Naive thymus-derived CD8-positive, alpha-beta T cell (primary cell): Measurements from ENCODE around the gene TMEM31. TPM values are rescaled to one million over a fixed set of nuclear protein-coding genes. Genes with fewer than 3 reads are reported as not detected.

Source experiments
- ATAC-seq, 2 donors: fragments of 150-1000 bp; cut with Tn5 transposase in 1 of 2; sonication (Bioruptor Pico), chemical (Tn5 transposase) in 1 of 2; 1 replicate in 1 of 2; 2 replicates in 1 of 2; pipeline ENCODE4 v1.10.0; 2021; ENCODE audit warnings: mild to moderate bottlenecking in 2 of 2, moderate library complexity in 2 of 2
- POLR2A ChIA-PET: fragments of 350-600 bp; sonication (Branson Sonifier 250); formaldehyde crosslinking; loops from one replicate; lab custom pipeline; 2021; ENCODE audit warnings: antibody characterized with exemption; lab: Charles Lee
- DNase-seq, 10 donors: peaks; one replicate each; pipeline versions ENCODE4 v3.0.0 to v3.0.0-alpha.2; 2020 to 2022
- H3K27ac Mint-ChIP-seq, 10 donors: one replicate each; pipeline ENCODE4 v1.8.0; 2020 to 2022; ENCODE audit warnings: mild to moderate bottlenecking in 10 of 10, mixed read lengths in 10 of 10, moderate library complexity in 4 of 10, inconsistent platforms in 1 of 10
- H3K27me3 Mint-ChIP-seq, 5 donors: one replicate each; pipeline ENCODE4 v1.8.0; 2021 to 2022; ENCODE audit warnings: mixed read lengths in 5 of 5
- H3K36me3 Mint-ChIP-seq, 3 donors: one replicate each; pipeline ENCODE4 v1.8.0; 2020 to 2022; ENCODE audit warnings: mixed read lengths in 3 of 3, mild to moderate bottlenecking in 2 of 3, inconsistent platforms in 1 of 3
- H3K4me1 Mint-ChIP-seq, 4 donors: one replicate each; pipeline ENCODE4 v1.8.0; 2021 to 2022; ENCODE audit warnings: mixed read lengths in 4 of 4
- H3K4me3 Mint-ChIP-seq, 10 donors: one replicate each; pipeline ENCODE4 v1.8.0; 2020 to 2022; ENCODE audit warnings: mild to moderate bottlenecking in 10 of 10, mixed read lengths in 10 of 10, moderate library complexity in 6 of 10, inconsistent platforms in 1 of 10
- H3K9me3 Mint-ChIP-seq, 9 donors: one replicate each; pipeline ENCODE4 v1.8.0; 2020 to 2022; ENCODE audit warnings: mixed read lengths in 9 of 9, mild to moderate bottlenecking in 3 of 9, inconsistent platforms in 1 of 9, moderate library complexity in 1 of 9
- polyA plus RNA-seq, 3 donors: library from polyadenylated mRNA; unstranded; fragments of 300-500 nt; fragmentation: Illumina TruSeq; gene quantifications; one replicate each; pipeline ENCODE4 v1.2.3, GENCODE V29; 2021
- total RNA-seq, 8 experiments: library from RNA in 2 of 8; stranded (reverse) in 2 of 8; gene quantifications; one replicate each; pipeline ENCODE4 v1.2.3 and lab custom pipeline; 2021 to 2026

TMEM31 gene
- total and polyA plus RNA-seq, 5 experiments from 2014 or later: not detected

DNA sequence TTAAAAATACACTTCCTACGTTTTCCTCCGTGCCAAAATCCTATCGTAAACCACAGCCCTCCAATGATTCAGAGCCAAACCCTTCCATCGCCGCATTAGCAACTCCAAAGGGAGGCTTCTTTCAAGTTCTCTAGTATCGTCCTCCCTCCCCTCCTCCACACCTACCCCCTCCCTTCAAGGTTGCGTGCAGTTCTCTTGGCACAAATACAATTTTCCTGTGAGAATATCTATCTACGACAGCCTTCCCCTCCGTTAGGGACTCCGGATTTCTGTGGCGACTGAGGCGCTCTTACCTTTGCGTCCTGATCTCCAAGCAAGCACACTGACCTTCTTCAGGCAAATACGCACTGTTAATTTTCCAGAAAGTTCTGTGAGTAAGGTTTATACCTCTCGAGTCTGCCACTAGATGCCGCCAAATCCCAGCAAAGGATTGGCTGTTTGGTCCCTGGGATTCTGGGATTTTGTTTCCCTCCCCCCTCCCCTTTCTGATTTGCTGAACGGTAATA is 23.0 kb upstream of the TMEM31 start:
- ATAC-seq (no peak), DNase-seq (peak in 9 of 10 donors; percentile 9 to 67 (median 37))
- peaks cover 10 to 13% (median 11%) of the 10 kb centered on the region in 4 donors for H3K4me1 Mint-ChIP-seq
- H3K36me3 Mint-ChIP-seq: peaks cover 0 to 27% (median 0%) of the 10 kb centered on the region in 3 donors
- POLR2A ChIA-PET: interaction anchor here (0.5 to 1.3 kb wide), 7 partner anchors 66 to 1756 kb away, joined by 3 to 11 read pairs (median 5); partner anchors contain the start of genes TCEAL3 and ZMAT1
- H3K4me3 Mint-ChIP-seq: no peak overlapping the region
- H3K9me3 Mint-ChIP-seq: no peaks in the 10 kb centered on the region
- H3K27ac Mint-ChIP-seq: no peak overlapping the region
- no peaks in the 10 kb centered on the region for H3K27me3 Mint-ChIP-seq

DNA sequence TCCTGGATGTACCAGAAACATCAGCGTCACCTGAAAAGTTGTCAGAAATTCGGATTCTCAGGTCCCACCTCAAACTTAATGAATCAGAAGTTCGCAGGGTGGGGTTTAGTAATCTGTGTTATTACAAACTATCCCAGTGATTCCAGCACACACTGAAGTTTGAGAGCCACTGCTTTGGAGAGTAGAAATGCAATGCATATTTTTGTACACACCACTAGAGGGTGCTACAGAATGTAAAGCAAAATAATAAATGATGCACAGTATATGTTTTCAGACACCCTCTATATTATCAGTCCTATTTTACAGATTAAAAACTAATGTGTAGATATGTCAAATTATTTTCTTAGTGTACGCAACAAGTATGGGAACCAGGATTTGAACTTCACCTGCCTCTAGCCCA is 21.8 kb upstream of the TMEM31 start:
- no peaks in the 10 kb centered on the region for H3K9me3 Mint-ChIP-seq
- peak overlapping the region in 1 of 10 donors; percentile 37 for H3K27ac Mint-ChIP-seq
- DNase-seq: peak in 3 of 10 donors; percentile 33 to 45 (median 37)
- peaks cover 6 to 11% (median 7%) of the 10 kb centered on the region in 4 donors for H3K4me1 Mint-ChIP-seq
- H3K27me3 Mint-ChIP-seq: no peaks in the 10 kb centered on the region
- H3K36me3 Mint-ChIP-seq: peaks cover 0 to 22% (median 0%) of the 10 kb centered on the region in 3 donors
- peak overlapping the region in 2 of 10 donors; percentile 0 to 48 for H3K4me3 Mint-ChIP-seq
- POLR2A ChIA-PET: interaction anchor here (0.7 kb wide), 2 partner anchors 466 to 1138 kb away, joined by 3 to 6 read pairs; no protein-coding TSS in a partner anchor
- ATAC-seq: no peak

DNA sequence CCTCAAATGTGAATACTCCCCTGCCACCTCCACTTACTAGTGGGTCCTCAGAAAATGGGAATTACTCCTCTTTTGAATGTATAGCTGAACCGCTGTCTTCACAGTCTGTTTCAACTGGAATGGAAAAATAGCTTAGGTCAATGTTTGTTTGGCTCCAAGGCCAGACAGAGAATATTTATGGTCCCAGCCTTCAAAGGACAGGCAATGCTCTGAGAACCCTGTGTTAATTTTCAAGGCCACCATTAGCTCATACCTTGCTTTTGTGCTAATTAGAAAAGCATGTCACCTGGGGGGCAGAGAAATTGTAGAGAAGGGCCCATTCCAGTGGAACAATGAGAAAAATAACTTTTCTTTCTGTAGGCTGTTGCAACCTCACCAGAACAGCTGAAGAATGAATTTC is 19.6 kb upstream of the TMEM31 start:
- no peak for DNase-seq
- H3K27ac Mint-ChIP-seq: no peak overlapping the region
- peaks cover 0 to 2% (median 0%) of the 10 kb centered on the region in 5 donors for H3K27me3 Mint-ChIP-seq
- POLR2A ChIA-PET: no interaction called here
- no peaks in the 10 kb centered on the region for H3K9me3 Mint-ChIP-seq
- H3K4me3 Mint-ChIP-seq: no peak overlapping the region
- peaks cover 0 to 13% (median 0%) of the 10 kb centered on the region in 3 donors for H3K36me3 Mint-ChIP-seq
- ATAC-seq: no peak
- H3K4me1 Mint-ChIP-seq: peaks cover 6 to 17% (median 12%) of the 10 kb centered on the region in 4 donors

DNA sequence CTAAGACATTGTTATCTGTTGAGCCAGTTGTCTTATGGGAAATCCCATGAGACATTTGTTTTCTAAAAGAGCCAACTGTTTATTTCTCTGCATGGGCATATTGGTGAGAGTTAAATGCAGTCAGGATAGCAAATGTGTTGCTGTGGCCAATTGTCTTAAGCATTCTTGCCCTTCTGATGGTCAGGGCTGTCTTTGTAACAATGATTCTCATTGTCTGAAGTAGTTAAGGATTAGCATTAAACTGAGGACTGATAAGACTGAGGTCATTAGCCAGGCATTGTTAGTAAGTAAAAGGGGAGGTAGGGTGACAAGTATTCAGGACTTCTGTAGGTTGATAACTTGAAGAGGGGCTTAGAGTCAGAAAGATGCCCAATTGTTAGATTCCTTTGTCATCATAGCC is 13.0 kb upstream of the TMEM31 start:
- Mint-ChIP-seq H3K9me3 (no peaks in the 10 kb centered on the region), H3K36me3 (peaks cover 0 to 7% (median 6%) of the 10 kb centered on the region in 3 donors), H3K27ac (no peak overlapping the region), H3K4me1 (peaks cover 6 to 11% (median 9%) of the 10 kb centered on the region in 4 donors), H3K27me3 (peaks cover 0 to 18% (median 4%) of the 10 kb centered on the region in 5 donors), H3K4me3 (no peak overlapping the region)
- DNase-seq (no peak), ATAC-seq (no peak)
- POLR2A ChIA-PET: no interaction called here

DNA sequence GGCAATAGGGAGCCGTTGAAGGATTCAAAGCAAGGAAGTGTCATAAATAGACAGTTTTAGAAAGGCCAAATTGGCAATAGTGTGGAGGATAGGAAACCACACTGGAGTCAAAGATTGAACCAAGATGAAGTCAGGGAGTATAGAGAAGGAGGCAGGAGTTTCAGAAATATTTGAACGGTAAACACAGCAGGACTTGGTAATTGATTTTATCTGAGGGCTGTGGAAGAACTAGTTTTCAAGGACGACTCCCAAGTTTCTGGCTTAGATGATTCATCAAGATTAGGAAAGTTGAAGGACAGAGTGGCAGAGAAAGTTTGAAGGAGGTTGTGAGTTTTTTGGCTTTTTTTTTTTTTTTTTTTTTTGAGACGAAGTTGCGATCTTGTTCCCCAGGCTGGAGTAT is 11.5 kb upstream of the TMEM31 start:
- H3K4me3 Mint-ChIP-seq: no peak overlapping the region
- POLR2A ChIA-PET: no interaction called here
- peaks cover 0 to 7% (median 6%) of the 10 kb centered on the region in 3 donors for H3K36me3 Mint-ChIP-seq
- no peaks in the 10 kb centered on the region for H3K9me3 Mint-ChIP-seq
- DNase-seq: no peak
- no peak for ATAC-seq
- H3K27me3 Mint-ChIP-seq: peaks cover 0 to 18% (median 4%) of the 10 kb centered on the region in 5 donors
- no peak overlapping the region for H3K27ac Mint-ChIP-seq
- peaks cover 6 to 11% (median 9%) of the 10 kb centered on the region in 4 donors for H3K4me1 Mint-ChIP-seq

DNA sequence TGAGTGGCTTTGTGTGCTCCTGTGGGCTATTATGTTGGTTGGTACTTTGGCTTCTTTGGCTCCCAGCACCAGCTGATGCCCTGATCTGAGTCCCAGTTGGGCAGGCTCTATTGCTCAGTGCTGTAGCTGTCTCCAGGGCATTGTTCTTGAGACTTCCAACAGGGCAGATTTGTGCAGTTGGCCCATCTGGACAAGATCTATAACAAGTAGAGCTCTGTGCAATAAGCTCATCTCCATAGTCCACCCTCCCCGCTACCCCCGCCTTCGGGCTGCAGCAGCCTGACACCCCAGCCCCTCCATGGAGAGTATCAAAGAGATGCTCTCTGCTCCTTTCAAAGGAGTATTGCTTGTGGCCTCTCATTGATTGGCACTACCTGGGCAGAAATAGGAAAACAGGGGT is 5.8 kb upstream of the TMEM31 start:
- POLR2A ChIA-PET: no interaction called here
- Mint-ChIP-seq H3K27me3 (peaks cover 0 to 6% (median under 1%) of the 10 kb centered on the region in 5 donors), H3K4me1 (no peaks in the 10 kb centered on the region), H3K27ac (no peak overlapping the region), H3K9me3 (no peaks in the 10 kb centered on the region), H3K36me3 (peaks cover 0 to 1% (median 1%) of the 10 kb centered on the region in 3 donors), H3K4me3 (no peak overlapping the region)
- DNase-seq: no peak
- ATAC-seq: no peak

DNA sequence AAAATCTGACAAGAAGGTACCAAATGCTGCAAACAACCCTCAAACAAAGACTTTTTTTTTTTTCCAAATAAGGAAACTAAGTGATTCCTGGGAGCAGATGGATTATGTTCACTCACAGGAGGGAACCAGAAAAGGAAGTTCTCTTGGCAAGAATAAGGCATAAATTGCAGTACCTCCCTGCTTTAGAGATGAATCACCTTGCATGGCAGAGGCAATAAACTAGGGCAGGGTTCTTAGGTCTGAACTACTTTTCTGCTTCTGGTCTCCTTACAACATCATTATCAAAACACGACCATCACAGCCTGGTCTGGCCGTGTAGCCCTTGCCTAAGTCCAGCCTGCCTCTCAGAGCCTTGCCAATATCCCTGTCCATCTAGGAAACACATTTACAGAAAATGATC is 6.3 kb downstream of the TMEM31 start:
- H3K4me3 Mint-ChIP-seq: no peak overlapping the region
- no peak for DNase-seq
- H3K9me3 Mint-ChIP-seq: no peaks in the 10 kb centered on the region
- no peaks in the 10 kb centered on the region for H3K36me3 Mint-ChIP-seq
- no peak for ATAC-seq
- H3K27me3 Mint-ChIP-seq: no peaks in the 10 kb centered on the region
- no peak overlapping the region for H3K27ac Mint-ChIP-seq
- POLR2A ChIA-PET: no interaction called here
- no peaks in the 10 kb centered on the region for H3K4me1 Mint-ChIP-seq

DNA sequence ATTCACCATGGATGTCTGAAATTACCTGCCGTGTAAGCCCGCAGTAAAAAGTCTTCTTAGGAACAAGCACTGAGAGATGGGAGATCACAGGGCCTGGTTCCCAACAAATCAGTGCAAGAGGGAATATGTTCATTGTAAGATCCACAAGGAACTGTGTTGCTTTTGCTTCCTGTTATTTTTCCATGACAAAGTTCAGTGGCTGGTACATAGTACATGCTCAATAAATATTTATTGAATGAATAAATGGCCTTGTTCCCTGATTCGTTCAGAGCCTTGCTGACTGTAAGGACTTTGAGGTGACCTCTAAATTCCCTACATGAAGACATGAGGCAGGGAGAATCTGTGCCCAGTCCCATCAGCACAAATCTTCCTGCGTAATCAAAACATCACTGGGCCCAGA is 7.4 kb downstream of the TMEM31 start:
- Mint-ChIP-seq H3K4me1 (no peaks in the 10 kb centered on the region), H3K4me3 (no peak overlapping the region), H3K27me3 (no peaks in the 10 kb centered on the region), H3K36me3 (no peaks in the 10 kb centered on the region), H3K9me3 (no peaks in the 10 kb centered on the region), H3K27ac (no peak overlapping the region)
- no peak for DNase-seq
- ATAC-seq: no peak
- POLR2A ChIA-PET: no interaction called here

DNA sequence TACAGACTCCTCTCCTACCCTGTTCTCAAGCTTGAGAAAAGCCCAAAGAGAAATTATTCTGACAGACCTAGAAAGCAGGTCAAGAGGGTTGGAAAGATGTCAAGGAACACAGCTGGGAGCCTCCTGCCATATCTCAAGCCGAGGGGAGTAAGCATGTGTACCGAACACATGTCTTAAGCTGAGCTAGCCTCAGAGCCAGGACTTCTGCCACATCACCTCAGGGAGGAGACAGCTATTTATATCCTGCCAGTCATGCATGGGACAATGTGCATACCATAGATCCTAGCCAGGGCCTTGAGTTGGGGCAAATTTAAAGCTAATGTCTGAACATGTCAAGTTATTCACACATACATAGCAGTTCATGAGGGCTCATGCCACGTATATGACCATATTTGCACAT is 11.8 kb downstream of the TMEM31 start:
- no peaks in the 10 kb centered on the region for H3K9me3 Mint-ChIP-seq

DNA sequence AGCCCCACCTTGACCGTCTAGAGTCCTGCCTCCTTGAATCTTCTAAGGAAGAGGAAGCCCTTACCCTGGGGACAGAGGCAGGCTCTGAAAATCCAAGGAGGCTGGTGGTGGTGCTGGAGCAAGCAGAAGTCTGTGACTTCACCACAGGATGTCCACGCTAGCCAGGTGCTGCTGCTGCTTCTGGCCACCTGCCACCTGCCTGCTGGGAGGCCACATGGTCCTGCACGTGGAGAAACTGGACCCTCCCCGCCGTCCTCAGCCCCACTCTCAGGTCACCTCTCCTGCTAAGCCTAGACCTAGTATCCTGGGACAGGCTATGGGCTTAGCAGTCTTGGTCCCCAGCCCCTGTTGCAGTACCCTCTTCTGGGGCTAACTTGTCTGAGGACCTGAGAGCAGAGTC is 15.8 kb downstream of the TMEM31 start:
- H3K9me3 Mint-ChIP-seq: no peaks in the 10 kb centered on the region
- H3K4me3 Mint-ChIP-seq: no peak overlapping the region
- no peak overlapping the region for H3K27ac Mint-ChIP-seq
- peaks cover 0 to 2% (median 0%) of the 10 kb centered on the region in 5 donors for H3K27me3 Mint-ChIP-seq
- DNase-seq (no peak), ATAC-seq (no peak)
- POLR2A ChIA-PET: no interaction called here
- H3K4me1 Mint-ChIP-seq: peaks cover 3 to 16% (median 6%) of the 10 kb centered on the region in 4 donors
- no peaks in the 10 kb centered on the region for H3K36me3 Mint-ChIP-seq

More for the DNA sequence above, 11.8 kb downstream of the TMEM31 start:
- Mint-ChIP-seq H3K27ac (no peak overlapping the region), H3K4me3 (no peak overlapping the region), H3K4me1 (no peaks in the 10 kb centered on the region), H3K36me3 (no peaks in the 10 kb centered on the region), H3K27me3 (no peaks in the 10 kb centered on the region)
- DNase-seq (no peak), ATAC-seq (no peak)
- POLR2A ChIA-PET: no interaction called here

DNA sequence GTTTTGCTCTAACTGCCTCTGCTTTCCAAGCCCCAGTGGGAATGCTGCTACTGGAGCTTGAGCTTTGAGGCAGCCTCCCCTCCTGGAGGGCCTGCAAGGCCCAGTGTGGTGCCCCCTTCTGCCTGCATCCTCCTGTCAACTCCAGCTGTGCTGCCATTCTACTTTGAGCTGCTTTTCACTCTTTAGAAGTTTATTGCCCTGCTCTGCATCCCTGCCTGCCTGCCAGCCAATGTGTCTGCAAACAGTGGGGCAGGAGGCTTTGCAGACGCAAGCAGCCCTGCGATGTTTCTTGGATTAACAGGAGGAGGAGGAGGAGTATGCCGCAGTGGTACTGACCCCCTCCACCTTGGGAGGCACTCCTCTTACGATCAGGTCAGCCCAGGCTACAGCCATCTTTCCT is 16.4 kb downstream of the TMEM31 start:
- ATAC-seq (no peak), DNase-seq (no peak)
- POLR2A ChIA-PET: no interaction called here
- Mint-ChIP-seq H3K27me3 (peaks cover 0 to 2% (median 0%) of the 10 kb centered on the region in 5 donors), H3K4me1 (peaks cover 3 to 16% (median 6%) of the 10 kb centered on the region in 4 donors), H3K27ac (peak overlapping the region in 1 of 10 donors; percentile 40), H3K36me3 (no peaks in the 10 kb centered on the region), H3K9me3 (no peaks in the 10 kb centered on the region), H3K4me3 (no peak overlapping the region)

DNA sequence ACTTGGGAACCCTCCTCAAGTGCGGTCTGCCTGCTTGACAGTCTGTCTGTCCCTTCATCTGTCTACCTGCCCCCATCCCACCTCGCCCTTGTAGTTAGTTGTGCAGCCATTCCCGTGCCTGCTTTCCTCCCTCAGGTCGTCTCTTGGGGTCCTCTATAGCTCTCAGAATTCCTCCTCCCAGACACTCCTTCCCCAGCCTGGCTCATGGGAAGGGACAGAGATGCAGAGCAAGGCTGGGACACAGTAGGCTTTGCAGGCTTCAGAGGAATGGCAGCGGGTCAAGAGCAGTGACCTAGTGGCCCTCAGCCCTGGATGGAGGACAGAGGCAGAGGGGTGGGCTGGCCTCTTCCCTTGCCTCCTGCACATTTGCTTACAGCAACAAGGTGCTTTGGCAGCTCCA is 18.3 kb downstream of the TMEM31 start:
- H3K9me3 Mint-ChIP-seq: no peaks in the 10 kb centered on the region
- no peak for DNase-seq
- H3K36me3 Mint-ChIP-seq: no peaks in the 10 kb centered on the region
- peaks cover 0 to 2% (median 0%) of the 10 kb centered on the region in 5 donors for H3K27me3 Mint-ChIP-seq
- POLR2A ChIA-PET: no interaction called here
- no peak overlapping the region for H3K27ac Mint-ChIP-seq
- H3K4me3 Mint-ChIP-seq: no peak overlapping the region
- H3K4me1 Mint-ChIP-seq: peaks cover 3 to 16% (median 6%) of the 10 kb centered on the region in 4 donors
- ATAC-seq: no peak

DNA sequence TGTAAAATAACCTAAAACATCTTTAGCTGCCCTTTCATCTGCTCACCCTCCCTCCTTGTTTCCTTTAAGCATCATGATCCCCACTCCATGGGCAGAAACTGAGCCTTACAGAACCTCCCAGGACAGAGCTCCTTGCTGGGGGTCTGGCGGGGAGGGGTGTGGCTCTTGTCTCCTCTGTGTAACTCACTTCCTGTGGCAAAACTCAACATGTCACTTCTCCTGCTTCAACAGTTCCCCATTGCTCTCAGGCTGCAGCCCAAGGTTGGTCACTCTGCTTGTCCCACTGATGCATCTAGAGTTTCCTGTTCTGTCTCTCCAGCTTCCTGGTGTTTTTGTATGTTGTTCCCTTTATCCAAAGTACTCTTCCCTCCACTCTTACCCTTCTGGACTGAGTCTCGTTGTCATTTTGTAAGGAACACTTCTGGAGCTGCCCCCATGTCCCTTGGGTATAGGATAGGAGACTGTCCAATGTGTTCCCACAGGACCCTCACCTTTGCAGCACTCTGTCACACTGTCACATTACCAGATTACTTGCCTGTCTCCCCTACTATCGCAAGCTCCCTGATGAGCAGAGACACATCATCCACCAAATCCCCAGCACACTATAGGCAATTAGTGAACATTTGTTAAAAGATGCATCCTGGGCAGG is 19.6 kb downstream of the TMEM31 start:
- no peak for ATAC-seq
- peaks cover 0 to 2% (median 0%) of the 10 kb centered on the region in 5 donors for H3K27me3 Mint-ChIP-seq

More for the DNA sequence above, 19.6 kb downstream of the TMEM31 start:
- Mint-ChIP-seq H3K27ac (peak overlapping the region in 1 of 10 donors; percentile 71), H3K4me1 (peaks cover 3 to 16% (median 6%) of the 10 kb centered on the region in 4 donors), H3K9me3 (no peaks in the 10 kb centered on the region), H3K36me3 (no peaks in the 10 kb centered on the region), H3K4me3 (no peak overlapping the region)
- POLR2A ChIA-PET: no interaction called here
- no peak for DNase-seq
